Measurements from ENCODE around the gene MCTP2.

DNA sequence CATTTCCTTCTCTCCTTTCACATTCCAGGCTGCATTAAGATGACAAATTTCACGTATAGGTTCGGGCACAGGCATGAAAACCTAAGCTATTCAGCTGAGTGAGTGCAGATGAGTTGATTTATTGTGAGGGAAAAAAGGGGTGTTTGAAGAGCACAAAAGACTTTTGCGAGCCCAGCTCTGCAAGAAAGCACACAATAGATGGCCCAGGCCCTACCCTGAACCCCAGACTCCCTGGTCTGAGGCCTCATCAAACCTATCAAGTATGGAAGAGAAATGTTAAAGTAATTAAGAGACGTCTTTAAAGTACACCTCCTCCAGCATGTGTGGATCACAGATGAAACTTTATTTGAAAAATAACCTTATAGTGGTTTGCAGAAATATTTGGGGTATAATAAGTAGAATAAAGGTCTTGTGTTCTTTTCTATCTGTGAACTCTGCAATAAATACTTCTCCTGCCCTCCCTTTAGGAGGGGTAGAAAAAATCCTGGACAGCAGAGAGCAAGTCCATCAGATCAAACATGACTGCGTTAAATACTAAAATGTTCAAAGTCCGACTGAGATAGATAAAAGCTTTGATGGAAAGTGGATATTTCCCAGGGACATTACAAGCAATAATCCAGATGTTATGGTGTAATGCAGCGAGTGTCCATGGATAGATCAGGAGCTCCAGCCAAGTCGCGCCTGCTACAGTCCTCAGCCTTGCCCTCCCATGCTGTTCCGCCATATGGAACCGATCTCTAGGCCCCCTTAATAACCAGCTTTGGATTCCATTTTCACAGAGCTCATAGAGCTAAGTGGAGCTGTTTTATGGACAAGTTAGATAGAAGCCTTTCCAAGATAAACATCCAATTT is 121.5 kb downstream of the MCTP2 start:
- no peak for TF ChIP-seq CTCF (IDR thresholded peaks at IDR 0.05; ENCODE audit: low read depth, low read length, poor library complexity, severe bottlenecking)
- no peak for TF ChIP-seq EZH2phosphoT487 (IDR thresholded peaks at IDR 0.05; ENCODE audit: borderline replicate concordance, low read length)

Data from DOHH2 (cell line).